Motor neuron (in vitro differentiated cells): ENCODE data around the gene EPHB6. TPM values are rescaled to one million over a fixed set of nuclear protein-coding genes. Genes with fewer than 3 reads are reported as not detected.

ENCODE experiments used
- ATAC-seq, 8 experiments: fragments of 200-7000 bp; cut with Tn5 transposase; replicated peaks in 6 of 8; 2 replicates each; pipeline ENCODE4 v1.8.0; 2021; ENCODE audit warnings: mild to moderate bottlenecking in 8 of 8, moderate library complexity in 8 of 8
- H3K27ac ChIP-seq, 2 donors: fragments of 250-450 bp; sonication (Bioruptor Pico); 2 replicates each; pipeline ENCODE4 v1.9.0; 2021; ENCODE audit warnings: antibody characterized with exemption in 2 of 2, mild to moderate bottlenecking in 2 of 2, moderate library complexity in 1 of 2
- H3K4me1 ChIP-seq, 2 donors: fragments of 250-450 bp; sonication (Bioruptor Pico); replicated peaks in 1 of 2; 2 replicates each; pipeline ENCODE4 v1.6.1; 2021; ENCODE audit warnings: antibody characterized with exemption in 2 of 2, mild to moderate bottlenecking in 2 of 2, moderate library complexity in 1 of 2
- H3K4me3 ChIP-seq, 5 donors: fragments of 250-450 bp; sonication (Bioruptor Pico); 2 replicates each; pipeline ENCODE4 v1.9.0; 2021; ENCODE audit warnings: antibody characterized with exemption in 5 of 5, mild to moderate bottlenecking in 5 of 5, moderate library complexity in 4 of 5
- WGBS, 10 experiments: fragments of 450-650 bp; shearing (Covaris generic); methylation state at CpG; one replicate each; pipeline ENCODE4 v1.0.0; 2022; 5-methylcytosine and 5-hydroxymethylcytosine counted together
- in situ Hi-C, 9 experiments: fragments of 400-800 bp; cut with MboI; loops; one replicate each; pipeline ENCODE4 v1.15.0; 2021; ENCODE audit warnings: low sequenced_read_pairs in 9 of 9, low pct_unique_long_range_greater_than_20kb in 2 of 9; ENCODE audit not compliant: unreplicated experiment in 9 of 9
- total RNA-seq, 8 experiments: library from RNA; unstranded; fragments of 300-600 nt; gene quantifications; 2 replicates each; pipeline versions ENCODE4 v1.2.3 to v1.2.4, GENCODE V29; 2022

EPHB6 gene
- total RNA-seq, 8 experiments from 2014 or later: 0.97 to 9.9 (median 3.3) TPM

DNA sequence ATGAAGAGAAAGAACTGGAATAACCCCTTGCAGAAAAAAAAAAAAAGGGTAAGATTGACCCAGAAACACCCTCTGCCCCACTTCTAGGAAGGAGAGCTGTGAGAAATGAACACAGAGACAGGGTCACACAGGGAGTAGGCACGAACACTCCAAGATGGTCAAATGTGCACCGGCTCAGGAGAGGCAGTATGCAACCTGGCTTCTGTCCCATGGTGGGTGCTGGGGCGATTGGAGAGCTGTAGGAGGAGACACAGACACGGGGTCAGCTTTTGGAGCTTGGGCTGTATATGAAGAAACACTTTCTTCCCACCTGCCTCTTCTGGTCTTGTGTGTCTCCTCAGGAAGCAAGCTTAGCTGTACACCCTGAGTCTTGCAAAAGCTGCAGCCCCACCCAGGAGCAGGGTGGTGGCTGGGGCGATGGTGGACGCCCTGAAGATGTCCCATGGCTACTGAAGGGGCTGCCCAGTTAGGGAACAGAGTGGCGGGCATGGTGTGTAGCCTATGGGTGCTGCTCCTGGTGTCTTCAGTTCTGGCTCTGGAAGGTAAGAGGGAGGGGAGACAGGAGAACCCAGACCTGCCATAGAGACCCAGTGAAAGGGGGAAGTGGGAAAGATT lies 8.0 kb downstream of the EPHB6 start:
- no peak overlapping the region for H3K4me3 ChIP-seq
- H3K4me1 ChIP-seq: peaks cover 4 to 7% of the 10 kb centered on the region in 2 donors
- peak in 1 of 8 experiments; percentile 19 for ATAC-seq
- WGBS, 10 experiments: 21 to 100% (median 86%) methylated on average over 1 to 4 of the region's 7 CpGs; no CpG with 5 or more reads in 3 of the 10 experiments
- in situ Hi-C loops: loop anchor here in 5 of 9 experiments (25.0 kb wide), 1 partner anchor 349 kb away; the partner anchor contains the start of gene TAS2R40 (in 5 of the 5)
- H3K27ac ChIP-seq: no peak overlapping the region

GRCh38 chr7:142863891-142864685 lies 9.2 kb downstream of the EPHB6 start:
- Histone ChIP-seq H3K4me3 (no peak overlapping the region), H3K4me1 (peaks cover 4 to 7% of the 10 kb centered on the region in 2 donors), H3K27ac (no peak overlapping the region)
- no peak for ATAC-seq
- WGBS, 10 experiments: 65 to 90% (median 81%) methylated on average over 6 to 15 of the region's 37 CpGs; no CpG with 5 or more reads in 6 of the 10 experiments
- in situ Hi-C loops: loop anchor here in 5 of 9 experiments (25.0 kb wide), 1 partner anchor 348 kb away; the partner anchor contains the start of gene TAS2R40 (in 5 of the 5)

GRCh38 chr7:142864980-142865747 lies 10.3 kb downstream of the EPHB6 start:
- in situ Hi-C loops: loop anchor here in 5 of 9 experiments (25.0 kb wide), 1 partner anchor 347 kb away; the partner anchor contains the start of gene TAS2R40 (in 5 of the 5)
- Histone ChIP-seq H3K4me1 (peaks cover 4 to 7% of the 10 kb centered on the region in 2 donors), H3K27ac (no peak overlapping the region), H3K4me3 (no peak overlapping the region)
- WGBS, 10 experiments: 50 to 100% (median 89%) methylated on average over 2 to 5 of the region's 14 CpGs; no CpG with 5 or more reads in 3 of the 10 experiments
- ATAC-seq: peak in 3 of 8 experiments; percentile 72 to 83 (median 77)

DNA sequence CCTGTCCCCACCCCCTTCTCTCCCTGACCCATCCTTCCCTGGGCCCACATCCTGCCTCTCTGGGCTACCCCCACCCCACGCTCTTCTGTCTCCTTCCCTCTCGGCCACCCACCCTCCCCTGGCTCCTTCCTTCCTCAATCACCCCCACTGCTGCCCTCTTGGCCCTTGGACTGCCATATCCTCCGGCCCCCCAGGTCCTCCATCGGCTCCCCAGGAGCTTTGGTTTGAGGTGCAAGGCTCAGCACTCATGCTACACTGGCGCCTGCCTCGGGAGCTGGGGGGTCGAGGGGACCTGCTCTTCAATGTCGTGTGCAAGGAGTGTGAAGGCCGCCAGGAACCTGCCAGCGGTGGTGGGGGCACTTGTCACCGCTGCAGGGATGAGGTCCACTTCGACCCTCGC lies 10.9 kb downstream of the EPHB6 start:
- peaks cover 4 to 7% of the 10 kb centered on the region in 2 donors for H3K4me1 ChIP-seq
- in situ Hi-C loops: loop anchor here in 5 of 9 experiments (25.0 kb wide), 1 partner anchor 347 kb away; the partner anchor contains the start of gene TAS2R40 (in 5 of the 5)
- H3K4me3 ChIP-seq: no peak overlapping the region
- no peak overlapping the region for H3K27ac ChIP-seq
- ATAC-seq: no peak
- WGBS, 10 experiments: 60 to 64% (median 63%) methylated on average over 1 to 4 of the region's 13 CpGs; no CpG with 5 or more reads in 7 of the 10 experiments

DNA sequence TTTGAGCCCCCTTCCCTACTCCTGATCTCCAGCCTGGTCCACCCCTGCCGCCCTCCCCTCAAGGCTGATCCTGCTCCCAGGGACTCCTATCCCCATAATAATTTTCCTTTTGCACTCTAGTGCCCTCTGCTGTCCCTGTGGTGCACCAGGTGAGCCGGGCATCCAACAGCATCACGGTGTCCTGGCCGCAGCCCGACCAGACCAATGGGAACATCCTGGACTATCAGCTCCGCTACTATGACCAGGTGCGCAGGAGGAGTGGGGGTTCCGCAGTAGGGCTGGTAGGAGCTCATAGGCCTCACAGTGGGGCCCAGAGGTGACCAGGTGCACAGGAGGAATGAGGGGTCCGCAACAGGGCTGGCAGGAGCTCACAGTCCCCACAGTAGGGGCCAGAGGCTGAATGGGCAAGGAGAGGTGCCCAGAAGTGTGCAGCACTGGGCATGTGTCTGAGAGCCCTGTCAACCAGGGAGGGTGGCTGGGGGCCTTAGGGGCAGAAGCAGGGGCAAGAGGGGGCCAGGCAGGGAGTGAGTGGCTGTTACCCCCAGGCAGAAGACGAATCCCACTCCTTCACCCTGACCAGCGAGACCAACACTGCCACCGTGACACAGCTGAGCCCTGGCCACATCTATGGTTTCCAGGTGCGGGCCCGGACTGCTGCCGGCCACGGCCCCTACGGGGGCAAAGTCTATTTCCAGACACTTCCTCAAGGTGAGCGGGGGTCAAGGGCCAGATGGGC lies 11.7 kb downstream of the EPHB6 start:
- no peak overlapping the region for H3K4me3 ChIP-seq
- in situ Hi-C loops: loop anchor here in 5 of 9 experiments (25.0 kb wide), 1 partner anchor 346 kb away; the partner anchor contains the start of gene TAS2R40 (in 5 of the 5)
- H3K4me1 ChIP-seq: peaks cover 4 to 7% of the 10 kb centered on the region in 2 donors
- H3K27ac ChIP-seq: no peak overlapping the region
- ATAC-seq: peak; percentile 40 to 82 (median 61)
- WGBS, 10 experiments: 37 to 60% (median 47%) methylated on average over 2 to 6 of the region's 18 CpGs; no CpG with 5 or more reads in 6 of the 10 experiments

GRCh38 chr7:142867097-142867378 lies 12.2 kb downstream of the EPHB6 start:
- Histone ChIP-seq H3K4me3 (no peak overlapping the region), H3K27ac (no peak overlapping the region), H3K4me1 (peaks cover 4 to 7% of the 10 kb centered on the region in 2 donors)
- 40% methylated on average over 1 of the region's 4 CpGs; no CpG with 5 or more reads in 9 of the 10 experiments for WGBS, 10 experiments
- ATAC-seq: no peak
- in situ Hi-C loops: loop anchor here in 5 of 9 experiments (25.0 kb wide), 1 partner anchor 345 kb away; the partner anchor contains the start of gene TAS2R40 (in 5 of the 5)

DNA sequence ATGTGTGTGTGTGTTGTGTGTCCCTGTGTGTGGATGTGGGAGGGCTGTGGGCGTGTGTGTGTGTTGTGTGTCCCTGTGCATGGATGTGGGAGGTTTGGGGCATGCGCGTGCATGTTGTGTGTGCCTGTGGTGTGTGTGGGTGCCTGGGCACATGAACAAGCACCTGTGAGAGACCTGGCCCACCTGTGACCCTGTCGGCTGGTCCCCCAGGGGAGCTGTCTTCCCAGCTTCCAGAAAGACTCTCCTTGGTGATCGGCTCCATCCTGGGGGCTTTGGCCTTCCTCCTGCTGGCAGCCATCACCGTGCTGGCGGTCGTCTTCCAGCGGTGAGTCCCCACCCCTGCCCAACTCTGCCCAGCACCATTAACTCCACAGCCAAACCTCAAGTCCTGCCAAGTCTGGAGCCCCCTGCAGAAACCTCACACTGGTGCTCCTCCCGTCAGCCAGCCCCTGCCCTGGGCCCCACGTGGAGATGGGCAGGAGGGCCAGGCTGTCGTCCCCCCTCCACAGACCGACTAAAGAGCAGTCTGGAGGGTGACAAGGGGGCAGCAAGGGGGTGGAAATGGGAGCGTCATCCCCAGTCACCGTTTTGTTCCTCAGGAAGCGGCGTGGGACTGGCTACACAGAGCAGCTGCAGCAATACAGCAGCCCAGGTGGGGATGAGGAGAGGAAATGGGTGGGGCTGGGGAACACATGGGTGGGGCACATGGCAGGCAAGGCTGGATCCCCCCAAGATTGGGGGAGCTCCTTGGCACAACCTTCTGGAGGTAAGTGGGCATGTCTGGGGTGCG lies 12.7 kb downstream of the EPHB6 start:
- Histone ChIP-seq H3K27ac (no peak overlapping the region), H3K4me1 (peaks cover 1 to 4% of the 10 kb centered on the region in 2 donors), H3K4me3 (no peak overlapping the region)
- in situ Hi-C loops: loop anchor here in 5 of 9 experiments (25.0 kb wide), 1 partner anchor 345 kb away; the partner anchor contains the start of gene TAS2R40 (in 5 of the 5)
- ATAC-seq: no peak
- 60 to 100% (median 90%) methylated on average over 1 to 4 of the region's 18 CpGs; no CpG with 5 or more reads in 6 of the 10 experiments for WGBS, 10 experiments

DNA sequence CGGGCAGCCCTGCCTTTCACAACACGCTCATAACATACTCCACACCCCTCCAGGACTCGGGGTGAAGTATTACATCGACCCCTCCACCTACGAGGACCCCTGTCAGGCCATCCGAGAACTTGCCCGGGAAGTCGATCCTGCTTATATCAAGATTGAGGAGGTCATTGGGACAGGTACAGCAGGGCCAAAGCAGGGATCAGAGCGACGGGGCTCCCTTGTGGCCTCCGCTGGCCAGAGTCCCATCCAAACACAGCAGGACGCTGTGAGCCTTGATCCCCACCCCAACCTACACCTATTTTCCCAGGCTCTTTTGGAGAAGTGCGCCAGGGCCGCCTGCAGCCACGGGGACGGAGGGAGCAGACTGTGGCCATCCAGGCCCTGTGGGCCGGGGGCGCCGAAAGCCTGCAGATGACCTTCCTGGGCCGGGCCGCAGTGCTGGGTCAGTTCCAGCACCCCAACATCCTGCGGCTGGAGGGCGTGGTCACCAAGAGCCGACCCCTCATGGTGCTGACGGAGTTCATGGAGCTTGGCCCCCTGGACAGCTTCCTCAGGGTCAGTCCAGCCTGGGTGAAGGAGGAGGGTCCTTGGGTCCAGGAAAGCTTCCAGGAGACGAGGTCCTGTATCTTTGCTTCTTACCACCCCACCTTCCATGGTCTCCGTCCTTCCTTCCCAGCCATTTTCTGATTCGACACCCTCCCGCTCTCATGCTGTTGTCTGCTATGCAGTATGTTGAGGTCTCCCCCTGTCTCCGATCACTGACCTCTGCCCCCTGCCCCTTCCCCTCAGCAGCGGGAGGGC lies 13.5 kb downstream of the EPHB6 start:
- 52 to 100% (median 67%) methylated on average over 1 to 4 of the region's 31 CpGs; no CpG with 5 or more reads in 7 of the 10 experiments for WGBS, 10 experiments
- no peak overlapping the region for H3K4me3 ChIP-seq
- H3K27ac ChIP-seq: no peak overlapping the region
- no peak for ATAC-seq
- no peaks in the 10 kb centered on the region for H3K4me1 ChIP-seq
- in situ Hi-C loops: loop anchor here in 5 of 9 experiments (25.0 kb wide), 1 partner anchor 344 kb away; the partner anchor contains the start of gene TAS2R40 (in 5 of the 5)

DNA sequence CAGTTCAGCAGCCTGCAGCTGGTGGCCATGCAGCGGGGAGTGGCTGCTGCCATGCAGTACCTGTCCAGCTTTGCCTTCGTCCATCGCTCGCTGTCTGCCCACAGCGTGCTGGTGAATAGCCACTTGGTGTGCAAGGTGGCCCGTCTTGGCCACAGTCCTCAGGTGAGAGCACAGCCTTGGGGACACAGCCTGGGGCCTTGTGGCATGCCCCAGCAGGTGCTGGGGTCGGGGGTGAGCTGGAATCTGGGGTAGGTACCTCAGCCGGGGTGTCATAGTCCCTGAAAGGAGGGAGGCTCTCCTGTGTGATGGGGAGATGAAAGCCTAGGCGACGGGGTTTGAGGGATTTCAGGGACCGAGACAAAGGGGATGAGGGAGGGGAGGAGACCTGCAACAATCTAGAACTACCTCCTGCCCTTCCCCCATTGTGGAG lies 14.1 kb downstream of the EPHB6 start:
- in situ Hi-C loops: loop anchor here in 5 of 9 experiments (25.0 kb wide), 1 partner anchor 343 kb away; the partner anchor contains the start of gene TAS2R40 (in 5 of the 5)
- no peak for ATAC-seq
- Histone ChIP-seq H3K4me1 (no peaks in the 10 kb centered on the region), H3K4me3 (no peak overlapping the region), H3K27ac (no peak overlapping the region)
- 76 to 100% (median 93%) methylated on average over 1 to 4 of the region's 11 CpGs; no CpG with 5 or more reads in 6 of the 10 experiments for WGBS, 10 experiments

DNA sequence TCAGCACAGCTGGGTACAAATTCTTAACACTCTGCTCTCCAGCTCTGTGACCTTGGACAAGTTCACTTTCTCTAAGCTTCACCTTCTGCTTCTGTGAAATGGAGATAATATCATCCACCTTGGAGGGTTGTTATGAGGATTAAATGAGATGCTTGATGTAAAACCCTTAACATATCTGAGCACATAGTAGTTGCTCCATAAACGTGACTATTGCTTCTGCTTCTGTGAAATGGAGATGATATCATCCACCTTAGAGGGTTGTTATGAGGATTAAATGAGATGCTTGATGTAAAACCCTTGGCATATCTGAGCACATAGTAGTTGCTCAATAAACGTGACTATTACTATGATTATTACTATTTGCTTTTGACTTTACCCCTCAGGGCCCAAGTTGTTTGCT lies 14.6 kb downstream of the EPHB6 start:
- no peak for ATAC-seq
- no peak overlapping the region for H3K4me3 ChIP-seq
- no peaks in the 10 kb centered on the region for H3K4me1 ChIP-seq
- 17 to 100% (median 72%) methylated on average over 1 to 2 of the region's 2 CpGs; no CpG with 5 or more reads in 3 of the 10 experiments for WGBS, 10 experiments
- in situ Hi-C loops: loop anchor here in 5 of 9 experiments (25.0 kb wide), 1 partner anchor 343 kb away; the partner anchor contains the start of gene TAS2R40 (in 5 of the 5)
- H3K27ac ChIP-seq: no peak overlapping the region
